HG03039 (cell line): ENCODE measurements around the gene SPI1.

Experiments used
- ATAC-seq: cut with Tn5 transposase; IDR thresholded peaks from one replicate; pipeline ENCODE4 v1.9.1; 2021; ENCODE audit warnings: mild to moderate bottlenecking, moderate library complexity; ENCODE audit not compliant: unreplicated experiment

The SPI1 gene

GRCh38 chr11:47407746-47408590, 29.6 kb upstream of the SPI1 start, which contains the start of gene SLC39A13:
Gene SLC39A13 (plus strand): TSS chr11:47408590. CDS start chr11:47410095, 1,505 bp downstream.
- peak; percentile 79 for ATAC-seq

DNA sequence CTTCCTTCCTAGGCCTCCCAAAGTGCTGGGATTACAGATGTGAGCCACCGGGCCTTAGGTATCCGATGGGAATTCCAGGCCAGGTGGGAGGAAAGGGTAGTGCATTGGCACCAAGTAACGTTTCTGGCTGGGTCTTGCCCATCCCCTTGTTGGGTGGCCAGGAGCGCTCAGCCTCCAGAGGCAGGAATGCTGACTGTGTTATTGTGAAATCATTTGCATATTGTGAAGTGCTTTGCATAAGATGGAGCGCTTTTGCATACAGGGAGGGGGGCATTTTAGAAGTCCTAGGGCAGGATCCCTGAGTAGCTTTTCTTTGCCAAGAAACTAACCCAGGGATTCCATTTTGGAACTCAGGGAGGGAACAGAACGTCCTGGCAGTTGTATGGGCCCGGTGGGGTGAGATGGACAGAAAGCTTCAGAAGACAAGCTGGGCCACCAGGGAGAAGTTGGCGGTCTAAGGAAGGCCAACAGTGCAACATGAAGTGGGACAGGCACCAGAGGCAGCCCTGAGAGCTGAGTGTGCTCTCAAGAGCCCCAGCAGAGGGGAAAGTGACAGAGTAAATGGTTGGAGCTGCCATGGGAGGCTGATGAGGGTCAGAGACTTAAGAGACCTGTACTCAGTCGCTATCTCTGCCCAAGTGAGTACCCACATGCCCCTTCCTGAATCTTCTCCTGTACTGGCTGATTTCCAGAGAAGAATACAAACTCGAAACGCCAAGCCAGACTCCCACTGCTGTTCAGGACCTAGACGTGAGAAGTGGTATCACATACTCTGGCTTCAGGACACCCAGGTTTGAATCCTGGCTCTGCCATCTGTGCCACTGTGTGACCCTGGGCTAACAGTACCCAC, 28.8 kb upstream of the SPI1 start:
- no peak for ATAC-seq

DNA sequence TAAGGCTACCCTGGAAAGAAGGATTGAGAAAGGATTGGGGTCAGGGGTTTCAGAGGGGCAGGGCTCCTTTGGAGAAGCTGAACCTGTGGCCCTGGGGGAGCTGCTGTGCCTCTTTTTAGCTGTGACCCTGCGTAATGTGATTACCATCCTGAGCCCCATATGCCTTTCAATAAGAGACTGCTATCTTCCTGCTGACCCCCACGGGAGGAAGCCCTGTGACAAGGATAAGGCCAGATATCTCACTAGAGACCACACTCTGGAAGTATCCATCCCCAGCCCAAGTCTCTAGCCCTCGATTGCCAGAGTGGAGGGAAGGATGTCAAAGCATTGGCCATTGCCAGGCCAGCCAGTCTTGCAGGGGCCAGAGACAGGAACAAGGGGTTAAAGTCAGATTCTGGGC, 25.2 kb upstream of the SPI1 start:
- ATAC-seq = no peak

- no peak for ATAC-seq
Measured at GRCh38 chr11:47403135-47403534, 24.8 kb upstream of the SPI1 start.

GRCh38 chr11:47400768-47401279, 22.5 kb upstream of the SPI1 start:
- ATAC-seq = peak; percentile 46

DNA sequence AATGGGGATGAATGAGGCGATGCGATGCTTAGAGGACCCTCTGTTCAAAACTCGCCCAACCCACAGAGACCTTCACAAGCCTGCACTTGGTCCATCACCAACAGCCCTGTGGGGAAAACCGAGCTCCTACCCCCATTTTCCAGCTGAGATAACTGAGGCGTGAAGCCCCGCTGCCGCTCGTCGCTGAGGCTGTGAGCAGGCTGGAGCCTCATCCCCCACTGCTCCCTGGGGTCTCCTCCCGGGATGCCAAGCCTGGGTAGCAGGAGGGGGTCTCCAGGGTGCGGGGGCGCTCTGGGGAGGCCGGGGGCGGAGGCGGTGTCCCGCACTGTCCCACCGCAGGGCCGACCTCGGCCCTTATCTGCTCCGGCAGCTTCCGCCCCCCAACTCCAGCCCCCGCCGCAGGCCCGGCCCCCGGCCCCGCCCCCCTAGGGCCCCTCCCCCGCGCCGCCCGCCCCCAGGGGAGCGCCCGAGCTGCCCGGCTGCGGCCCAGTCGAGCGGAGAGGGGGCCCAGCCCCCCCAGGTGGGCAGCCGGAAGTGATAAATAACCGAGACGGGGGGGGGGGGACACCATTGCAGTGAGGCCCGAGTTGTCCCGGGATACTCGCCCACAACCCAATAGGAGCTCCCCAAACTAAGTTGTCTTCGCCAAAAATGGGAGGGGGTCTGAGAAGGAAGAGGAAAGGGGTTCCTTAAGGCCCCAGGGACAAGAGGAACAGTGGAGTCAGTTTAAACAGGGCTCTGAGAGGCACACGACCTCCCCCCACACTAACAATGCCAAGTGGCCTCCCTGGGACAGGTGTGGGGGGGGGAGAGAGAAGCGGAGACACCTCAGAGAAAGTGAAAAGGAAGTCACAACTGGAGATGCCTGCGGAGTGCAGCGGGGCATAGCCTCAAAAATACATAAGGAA, 21.8 kb upstream of the SPI1 start:
- ATAC-seq = peak; percentile 42

DNA sequence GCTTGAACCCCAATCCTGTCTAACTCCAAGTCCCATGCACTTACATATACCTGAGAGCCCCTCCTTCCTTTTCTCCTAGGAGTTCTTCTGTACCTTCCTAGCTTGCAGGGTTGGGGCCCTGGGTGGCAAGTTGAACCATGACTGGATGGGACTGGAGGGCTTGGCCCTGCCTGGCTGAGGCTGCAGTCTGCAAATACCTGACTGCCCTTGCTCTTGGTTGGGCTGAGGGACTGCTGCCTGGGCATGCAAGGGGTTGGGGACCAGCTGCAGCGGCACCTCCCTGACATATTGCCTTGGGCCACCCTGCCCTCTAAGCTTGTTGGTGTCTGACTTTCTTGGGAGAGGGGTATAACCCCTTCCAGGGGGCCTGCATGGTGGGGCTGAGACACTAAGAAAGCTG, 20.2 kb upstream of the SPI1 start:
- no peak for ATAC-seq

GRCh38 chr11:47398011-47398410, 19.7 kb upstream of the SPI1 start:
- no peak for ATAC-seq

GRCh38 chr11:47396049-47396320, 17.6 kb upstream of the SPI1 start:
- no peak for ATAC-seq

GRCh38 chr11:47395223-47396048, 17.1 kb upstream of the SPI1 start:
- no peak for ATAC-seq

- ATAC-seq = no peak
Measured at GRCh38 chr11:47394322-47395222, 16.2 kb upstream of the SPI1 start.

DNA sequence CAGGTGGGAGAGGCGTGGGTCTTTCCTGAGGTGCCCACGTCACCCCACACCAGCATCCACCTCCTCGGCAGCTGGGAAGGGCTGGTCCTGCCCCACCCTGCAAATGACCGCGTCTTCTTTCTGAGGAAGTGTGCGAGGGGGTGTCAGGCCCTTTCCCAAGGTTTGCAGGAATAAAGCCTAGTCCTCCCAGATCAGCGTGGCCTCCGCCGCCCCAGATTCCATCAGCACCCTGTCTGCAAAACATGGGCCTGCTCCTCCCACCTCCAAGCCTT, 15.6 kb upstream of the SPI1 start:
- ATAC-seq = no peak

GRCh38 chr11:47393163-47394049, 15.1 kb upstream of the SPI1 start:
- no peak for ATAC-seq

DNA sequence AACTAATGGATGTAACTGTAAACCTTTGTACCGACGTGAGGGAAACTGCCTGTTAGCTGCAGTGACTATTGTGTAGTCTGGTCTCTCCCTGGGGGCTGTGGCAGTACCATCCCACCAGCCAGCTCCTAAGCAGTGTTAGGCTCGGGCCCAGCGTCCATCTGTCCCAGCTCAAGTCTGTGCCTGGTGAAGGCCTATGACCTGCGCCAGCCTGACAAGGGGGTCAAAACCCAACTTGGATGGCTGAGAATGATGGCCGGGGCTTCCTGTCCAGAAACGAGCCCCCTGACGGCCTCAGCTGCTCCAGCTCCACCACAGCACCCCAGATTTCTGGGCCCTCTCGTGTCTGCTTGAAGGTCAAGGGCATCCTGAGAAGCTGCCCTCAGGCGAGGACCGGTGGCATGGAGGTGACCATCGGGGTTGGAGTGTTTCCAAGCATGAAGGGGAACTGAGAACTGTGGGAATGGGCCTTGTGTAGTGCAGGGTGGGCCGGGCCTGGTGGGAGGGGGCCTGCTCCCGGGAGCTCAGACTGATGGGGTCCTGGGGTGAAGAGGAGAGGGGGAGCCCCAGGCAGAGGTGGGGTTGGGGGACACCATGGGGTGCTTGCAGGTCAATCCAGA, 14.3 kb upstream of the SPI1 start:
- ATAC-seq = no peak

- ATAC-seq = no peak
Measured at GRCh38 chr11:47391711-47392432, 13.5 kb upstream of the SPI1 start.

DNA sequence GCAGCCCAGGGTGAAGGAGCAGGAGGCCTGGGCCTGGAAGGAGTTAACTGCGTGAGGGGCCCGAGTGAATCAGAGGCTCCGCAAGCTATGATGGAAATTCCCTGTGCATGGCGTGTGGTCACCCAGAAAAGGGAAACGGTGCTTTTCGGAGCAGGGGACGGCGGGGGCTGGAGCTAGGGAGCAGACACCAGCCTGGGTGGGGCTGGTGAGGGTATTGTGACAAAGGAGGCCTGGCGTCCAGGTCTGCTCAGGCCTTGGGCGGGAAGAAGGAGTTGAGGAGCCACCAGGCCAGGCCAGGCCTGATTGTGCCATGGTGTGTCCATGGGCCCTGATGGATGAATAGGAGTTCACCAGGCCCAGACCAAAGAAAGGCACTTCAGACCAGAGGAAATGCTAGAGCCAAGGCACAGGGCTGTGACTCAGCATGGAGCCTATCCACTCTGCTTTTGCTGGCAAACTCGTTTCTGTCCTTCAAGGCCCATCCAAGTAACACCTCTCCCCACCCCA, 12.8 kb upstream of the SPI1 start:
- no peak for ATAC-seq

GRCh38 chr11:47390422-47390760, 12.0 kb upstream of the SPI1 start:
- no peak for ATAC-seq
